Measurements from ENCODE around the gene TIPARP. TPM values are rescaled to one million over a fixed set of nuclear protein-coding genes. Genes with fewer than 3 reads are reported as not detected.

The TIPARP gene
- total and polyA plus RNA-seq, 2 of the 8 experiments (the other 6 are each of a cell fraction or from before 2014, with no cell fraction given): 1.6 to 5.8 TPM

GRCh38 chr3:156745766-156746165, 71.4 kb downstream of the TIPARP start:
- H2AK5ac ChIP-seq (ENCODE audit: low read depth, low read length): no peak overlapping the region
- no peaks in the 10 kb centered on the region for H3K79me2 ChIP-seq (ENCODE audit: control insufficient read depth in 1 of 2, insufficient read depth in 2 of 2, low read length in 2 of 2)
- DNase-seq (ENCODE audit: low read depth in 1 of 2, low spot score in 2 of 2): no peak
- no peak overlapping the region for H2BK20ac ChIP-seq (ENCODE audit: low read length)
- no peak overlapping the region for H3K4me2 ChIP-seq (ENCODE audit: insufficient read depth in 1 of 2, low read depth in 2 of 2, low read length in 2 of 2)
- no peaks in the 10 kb centered on the region for H3K79me1 ChIP-seq (ENCODE audit: low read depth, low read length)
- H3K18ac ChIP-seq (ENCODE audit: extremely low read depth, low read length): no peak overlapping the region
- no peak overlapping the region for H2BK15ac ChIP-seq (ENCODE audit: low read length)
- H3K4me3 ChIP-seq (ENCODE audit: extremely low read depth in 1 of 4, insufficient read depth in 2 of 4, low read depth in 3 of 4, low read length in 4 of 4): no peak overlapping the region
- H2AFZ ChIP-seq (ENCODE audit: low read length): no peak overlapping the region
- WGBS, 2 experiments (ENCODE audit: extremely low coverage in 1 of 2, insufficient coverage in 1 of 2, insufficient read length in 1 of 2, insufficient replicate concordance in 2 of 2, low coverage in 1 of 2, low lambda C conversion rate in 2 of 2, missing lambda C conversion rate in 1 of 2): 75% methylated on average over 1 of the region's 1 CpG; no CpG with 5 or more reads in 1 of the 2 experiments
- no peak overlapping the region for H3K27ac ChIP-seq (ENCODE audit: low read depth, low read length)
- CTCF ChIA-PET (ENCODE audit: partially characterized antibody): interaction anchor here (0.6 to 1.6 kb wide), 4 partner anchors 17 to 403 kb away, joined by 3 to 4 read pairs (median 3); no protein-coding TSS in a partner anchor
- peaks cover 0 to under 1% of the 10 kb centered on the region in 2 experiments; a peak in 1 of 4 replicates for H3K9me3 ChIP-seq (ENCODE audit: insufficient read depth in 2 of 2, low read depth in 1 of 2, low read length in 1 of 2)
- no peak overlapping the region for H4K91ac ChIP-seq (replicated peaks; ENCODE audit: insufficient read length, low read length)
- H3K23ac ChIP-seq (ENCODE audit: insufficient read length): no peak overlapping the region
- no peaks in the 10 kb centered on the region for H4K20me1 ChIP-seq (replicated peaks in 1 of 2; ENCODE audit: control insufficient read depth in 1 of 2, insufficient read depth in 2 of 2, low read length in 2 of 2)
- no peak overlapping the region for H3K9ac ChIP-seq (replicated peaks in 1 of 4; ENCODE audit: extremely low read depth in 1 of 4, low read depth in 3 of 4, low read length in 3 of 4)
- no peak overlapping the region for H2BK12ac ChIP-seq (ENCODE audit: low read depth, low read length)
- no peak overlapping the region for H2BK5ac ChIP-seq (ENCODE audit: low read depth, low read length)
- H3K23me2 ChIP-seq (ENCODE audit: low read depth, low read length): no peaks in the 10 kb centered on the region
- no peak overlapping the region for H3K4ac ChIP-seq (replicated peaks; ENCODE audit: insufficient read length, low read depth, low read length)
- POLR2A ChIA-PET (ENCODE audit: partially characterized antibody): no interaction called here
- no peaks in the 10 kb centered on the region; a peak in 1 of 8 replicates for H3K36me3 ChIP-seq (ENCODE audit: control insufficient read depth in 2 of 4, insufficient read depth in 4 of 4, low read length in 3 of 4)
- H3K14ac ChIP-seq (ENCODE audit: insufficient read length): no peak overlapping the region
- peaks cover 7 to 11% (median 9%) of the 10 kb centered on the region in 4 experiments for H3K4me1 ChIP-seq (replicated peaks in 1 of 4; ENCODE audit: control insufficient read depth in 3 of 4, insufficient read depth in 4 of 4, low read length in 3 of 4)
- no peak overlapping the region for H3K56ac ChIP-seq (replicated peaks; ENCODE audit: insufficient read length, low read depth, low read length)
- no peak overlapping the region for H2BK120ac ChIP-seq (replicated peaks; ENCODE audit: low read depth, low read length)
- no peak for FAIRE-seq
- H4K5ac ChIP-seq (ENCODE audit: insufficient read length, low read depth, low read length): no peak overlapping the region
- H4K8ac ChIP-seq (ENCODE audit: extremely low read depth, insufficient read depth, low read length): no peak overlapping the region
- TF ChIP-seq CTBP2 (IDR thresholded peaks at IDR 0.05; ENCODE audit: borderline replicate concordance, insufficient read depth, insufficient read length, low read length) (no peak), TAF7 (optimal IDR thresholded peaks at IDR 0.05; ENCODE audit: borderline replicate concordance, low read depth, low read length) (no peak), USF2 (IDR thresholded peaks at IDR 0.05; ENCODE audit: low read length) (no peak), NRF1 (IDR thresholded peaks at IDR 0.05; ENCODE audit: low read depth, low read length) (no peak), RAD21 (IDR thresholded peaks at IDR 0.05 in 1 of 2, conservative IDR thresholded peaks at IDR 0.05 in 1 of 2; ENCODE audit: low read depth in 2 of 2, low read length in 2 of 2) (no peak), GABPA (IDR thresholded peaks at IDR 0.05; ENCODE audit: borderline replicate concordance, insufficient read depth, low read length) (no peak)
- H3K27me3 ChIP-seq (replicated peaks in 1 of 4; ENCODE audit: control insufficient read depth in 3 of 4, extremely low read depth in 1 of 4, insufficient read depth in 3 of 4, low read length in 3 of 4): no peaks in the 10 kb centered on the region
